ENCODE measurements around the gene EIF5B.

GRCh38 chr2:99425022-99425421, 87.8 kb downstream of the EIF5B start:
- TF ChIP-seq CTCF (IDR thresholded peaks at IDR 0.05), result no peak
- TF ChIP-seq POLR2A (IDR thresholded peaks at IDR 0.05), result no peak
- no peak for TF ChIP-seq POLR2AphosphoS5 (IDR thresholded peaks at IDR 0.05)
- no peak for TF ChIP-seq EP300 (IDR thresholded peaks at IDR 0.05)

All from sigmoid colon (tissue), 4 donors.